GM12872 (cell line): ENCODE measurements around the gene AMFR.

Experiments used
- CTCF ChIP-seq: IDR thresholded peaks from 3 replicates; pipeline ENCODE4 v1.5.1; 2011; ENCODE audit warnings: low read depth, mild to moderate bottlenecking, low read length, moderate library complexity; ENCODE audit not compliant: insufficient read depth

The AMFR gene

GRCh38 chr16:56447286-56447685 lies 21.9 kb upstream of the AMFR start:
- TF ChIP-seq CTCF = no peak

- no peak for TF ChIP-seq CTCF
Measured at GRCh38 chr16:56438038-56438437, 12.7 kb upstream of the AMFR start.

GRCh38 chr16:56436258-56436657 lies 10.9 kb upstream of the AMFR start:
- TF ChIP-seq CTCF = no peak

GRCh38 chr16:56428091-56428490 lies 2.7 kb upstream of the AMFR start:
- TF ChIP-seq CTCF = no peak

GRCh38 chr16:56426585-56426984 lies 1.2 kb upstream of the AMFR start:
- TF ChIP-seq CTCF = no peak

- TF ChIP-seq CTCF = no peak
Measured at GRCh38 chr16:56424791-56425438, 430 bp downstream of the AMFR start.

- TF ChIP-seq CTCF = no peak
Measured at GRCh38 chr16:56424404-56424764, 961 bp downstream of the AMFR start.
